ENCODE data around the gene HOXA5. TPM values are rescaled to one million over a fixed set of nuclear protein-coding genes. Genes with fewer than 3 reads are reported as not detected.

The HOXA5 gene
- total RNA-seq, 2 experiments from 2014 or later, result not detected

DNA sequence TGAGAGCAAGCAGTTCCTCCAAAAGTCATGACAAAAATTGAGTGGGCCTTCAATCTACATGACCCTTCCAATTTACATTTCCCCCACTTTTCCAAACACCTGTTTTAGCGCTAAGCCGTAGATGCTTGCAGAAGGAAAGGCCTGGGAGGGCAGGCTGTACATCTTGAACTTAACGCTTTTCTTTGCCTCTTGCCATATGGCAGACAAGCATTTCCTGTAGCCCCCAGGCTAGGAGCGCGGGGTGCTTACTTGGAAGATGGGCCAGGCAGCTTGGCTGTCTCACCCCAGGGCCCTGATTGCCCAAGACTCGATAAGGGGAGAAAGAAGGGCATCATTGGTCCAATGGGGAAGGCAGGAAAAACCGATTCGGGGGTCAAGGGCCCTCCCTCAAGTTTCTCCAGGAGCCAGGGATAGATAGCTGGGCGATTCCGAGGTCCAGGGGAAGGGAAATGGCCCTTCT lies 28.9 kb upstream of the HOXA5 start:
- Mint-ChIP-seq H3K4me3 (peak overlapping the region; percentile 37), H3K4me1 (peaks cover 8% of the 10 kb centered on the region), H3K9me3 (no peaks in the 10 kb centered on the region), H3K27ac (peak overlapping the region; percentile 51), H3K36me3 (ENCODE audit: low read depth) (peaks cover 8% of the 10 kb centered on the region), H3K27me3 (peaks cover 68% of the 10 kb centered on the region)
- DNase-seq, result no peak
- ChIA-PET CTCF (interaction anchor here (0.9 to 1.9 kb wide), 4 partner anchors 10 to 83 kb away, joined by 3 to 7 read pairs (median 4); no protein-coding TSS in a partner anchor), POLR2A (interaction anchor here (0.8 kb wide), 1 partner anchor 21 kb away, joined by 3 read pairs; no protein-coding TSS in a partner anchor)

DNA sequence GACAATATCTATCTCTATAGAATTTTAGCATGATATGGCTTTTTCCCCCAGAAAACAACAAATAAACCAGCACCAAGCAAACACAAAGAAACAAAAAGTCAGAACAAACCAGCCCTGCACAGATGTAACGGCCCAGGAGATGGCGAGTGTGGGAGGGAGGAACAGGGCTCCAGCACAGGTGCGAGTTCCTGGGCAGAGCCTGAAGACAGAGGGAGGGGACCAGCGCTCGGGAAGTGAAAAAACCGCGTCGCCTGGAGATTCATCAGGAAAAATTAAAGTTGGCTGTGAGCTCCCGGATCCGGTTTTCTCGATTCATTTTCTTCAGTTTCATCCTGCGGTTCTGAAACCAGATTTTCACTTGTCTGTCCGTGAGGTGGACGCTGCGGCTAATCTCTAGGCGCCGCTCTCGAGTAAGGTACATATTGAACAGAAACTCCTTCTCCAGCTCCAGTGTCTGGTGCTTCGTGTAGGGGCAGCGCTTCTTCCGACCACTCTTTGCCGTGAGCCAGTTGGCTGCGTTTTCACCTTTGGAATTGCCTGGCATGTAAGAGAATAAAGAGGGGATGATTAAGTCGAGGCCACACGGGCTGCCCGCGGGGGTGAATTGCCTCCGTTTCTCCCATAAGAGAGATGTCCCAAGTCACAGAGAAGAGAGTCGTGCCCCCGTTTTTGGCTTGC lies 28.3 kb upstream of the HOXA5 start:
- ChIA-PET CTCF (interaction anchor here (0.9 to 1.9 kb wide), 3 partner anchors 14 to 84 kb away, joined by 3 to 7 read pairs (median 3); no protein-coding TSS in a partner anchor), POLR2A (interaction anchor here (0.8 kb wide), 1 partner anchor 21 kb away, joined by 3 read pairs; no protein-coding TSS in a partner anchor)
- Mint-ChIP-seq H3K27me3 (peaks cover 69% of the 10 kb centered on the region), H3K4me3 (no peak overlapping the region), H3K9me3 (no peaks in the 10 kb centered on the region), H3K4me1 (peaks cover 8% of the 10 kb centered on the region), H3K36me3 (ENCODE audit: low read depth) (peaks cover 8% of the 10 kb centered on the region), H3K27ac (peak overlapping the region; percentile 77)
- no peak for DNase-seq

DNA sequence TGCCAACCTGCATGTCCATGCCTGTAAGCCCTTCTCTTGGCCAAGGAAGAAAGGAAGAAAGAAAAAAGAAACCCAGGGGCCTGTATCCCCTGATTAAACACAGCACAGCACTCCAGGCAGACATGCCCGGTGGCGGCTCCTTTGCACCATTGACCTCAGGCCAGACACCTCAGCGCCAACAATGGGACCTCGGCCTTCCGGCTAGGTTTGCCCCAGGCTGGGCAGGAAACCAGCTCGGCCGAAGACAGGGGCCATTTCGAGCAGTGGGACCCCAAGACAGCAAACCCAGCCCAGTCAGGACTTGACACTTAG lies 27.8 kb upstream of the HOXA5 start:
- peaks cover 67% of the 10 kb centered on the region for H3K27me3 Mint-ChIP-seq
- DNase-seq, result no peak
- H3K4me1 Mint-ChIP-seq, result peaks cover 8% of the 10 kb centered on the region
- H3K4me3 Mint-ChIP-seq, result no peak overlapping the region
- H3K36me3 Mint-ChIP-seq (ENCODE audit: low read depth), result peaks cover 8% of the 10 kb centered on the region
- ChIA-PET POLR2A (no interaction called here), CTCF (interaction anchor here (0.8 to 1.1 kb wide), 2 partner anchors 11 to 15 kb away, joined by 3 read pairs; no protein-coding TSS in a partner anchor)
- H3K27ac Mint-ChIP-seq, result peak overlapping the region; percentile 39
- H3K9me3 Mint-ChIP-seq, result no peaks in the 10 kb centered on the region

- Mint-ChIP-seq H3K4me1 (peaks cover 11% of the 10 kb centered on the region), H3K27me3 (peaks cover 70% of the 10 kb centered on the region), H3K9me3 (no peaks in the 10 kb centered on the region), H3K4me3 (no peak overlapping the region), H3K36me3 (ENCODE audit: low read depth) (peaks cover 8% of the 10 kb centered on the region), H3K27ac (no peak overlapping the region)
- no peak for DNase-seq
- ChIA-PET POLR2A (no interaction called here), CTCF (interaction anchor here (0.8 to 1.2 kb wide), 4 partner anchors 9 to 31 kb away, joined by 3 read pairs; no protein-coding TSS in a partner anchor)
These were observed 27.2 kb upstream of the HOXA5 start for GRCh38 chr7:27170426-27171324.

DNA sequence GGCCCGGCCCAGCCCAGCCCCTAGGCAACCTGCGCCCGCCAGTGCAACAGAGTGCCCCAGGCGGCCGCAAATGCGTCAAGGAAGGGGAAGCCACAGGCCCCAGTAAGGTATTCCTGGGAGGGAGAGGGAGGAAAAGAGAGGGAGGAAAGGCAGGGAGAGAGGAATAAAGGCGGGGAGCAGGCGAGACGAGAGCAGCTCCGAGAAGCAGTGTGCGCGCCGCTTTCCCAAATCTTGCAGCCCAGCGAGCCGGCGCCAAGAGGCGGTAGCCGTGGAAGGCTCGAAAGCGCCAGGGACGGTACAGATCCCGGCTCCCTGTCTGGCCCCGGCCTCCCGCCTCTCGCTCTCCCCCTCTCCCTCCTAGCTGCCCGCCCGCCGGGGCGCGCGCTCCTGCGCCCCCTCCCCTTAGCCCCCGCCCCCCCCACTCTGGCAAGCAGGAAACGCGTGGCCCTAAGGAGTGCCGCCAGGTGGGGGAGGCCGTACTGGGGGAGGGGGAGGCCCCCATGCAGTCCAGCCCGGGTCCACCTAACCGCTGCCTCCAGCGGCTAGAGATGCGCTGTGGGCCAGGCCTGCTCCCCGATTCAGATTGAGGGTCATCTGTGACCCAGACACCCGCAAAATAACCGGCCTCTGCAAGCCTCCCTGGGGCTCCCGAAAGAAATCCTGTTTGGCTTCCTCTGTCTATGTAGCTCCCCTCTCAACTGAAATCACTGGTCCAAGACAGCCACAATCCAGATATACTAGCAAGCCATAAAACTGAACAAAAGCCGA lies 26.4 kb upstream of the HOXA5 start:
- POLR2A ChIA-PET, result no interaction called here
- Mint-ChIP-seq H3K4me3 (no peak overlapping the region), H3K27ac (no peak overlapping the region), H3K36me3 (ENCODE audit: low read depth) (peaks cover 8% of the 10 kb centered on the region), H3K27me3 (peaks cover 68% of the 10 kb centered on the region), H3K4me1 (peaks cover 13% of the 10 kb centered on the region), H3K9me3 (no peaks in the 10 kb centered on the region)
- CTCF ChIA-PET, result interaction anchor here (0.6 to 1.6 kb wide), 5 partner anchors 10 to 32 kb away, joined by 3 to 7 read pairs (median 3); partner anchors contain the start of gene HOXA11
- DNase-seq, result no peak

- Mint-ChIP-seq H3K27me3 (peaks cover 75% of the 10 kb centered on the region), H3K9me3 (no peaks in the 10 kb centered on the region), H3K4me3 (peak overlapping the region; percentile 30), H3K36me3 (ENCODE audit: low read depth) (peaks cover 8% of the 10 kb centered on the region), H3K27ac (peak overlapping the region; percentile 13), H3K4me1 (peaks cover 13% of the 10 kb centered on the region)
- POLR2A ChIA-PET, result no interaction called here
- no peak for DNase-seq
- CTCF ChIA-PET, result interaction anchor here (0.9 to 1.6 kb wide), 5 partner anchors 11 to 31 kb away, joined by 3 to 7 read pairs (median 4); partner anchors contain the start of genes HOXA11, HOXA13 and HOXA7
These were observed 24.9 kb upstream of the HOXA5 start for GRCh38 chr7:27168265-27168947.

DNA sequence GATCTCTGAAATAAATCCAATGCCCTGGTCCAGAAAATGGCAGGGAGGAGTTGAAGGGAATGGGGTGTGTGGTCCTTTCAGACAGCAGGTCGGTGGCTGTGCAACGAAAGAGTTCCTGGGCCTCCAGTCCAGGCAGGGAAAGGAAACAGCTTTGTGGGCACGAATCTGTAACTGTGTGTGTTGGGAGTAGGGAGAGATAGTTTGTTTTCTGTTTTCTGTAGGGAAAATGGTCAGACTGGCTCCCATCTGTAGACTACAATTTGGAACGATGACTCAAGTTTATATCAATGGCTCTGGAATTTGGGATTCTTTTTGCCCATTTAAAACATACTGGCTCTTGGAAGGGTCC lies 24.4 kb upstream of the HOXA5 start:
- CTCF ChIA-PET, result interaction anchor here (1.2 to 1.6 kb wide), 2 partner anchors 12 to 13 kb away, joined by 3 to 6 read pairs; no protein-coding TSS in a partner anchor
- POLR2A ChIA-PET, result no interaction called here
- Mint-ChIP-seq H3K4me1 (peaks cover 13% of the 10 kb centered on the region), H3K27ac (peak overlapping the region; percentile 13), H3K36me3 (ENCODE audit: low read depth) (peaks cover 8% of the 10 kb centered on the region), H3K9me3 (no peaks in the 10 kb centered on the region), H3K27me3 (peaks cover 78% of the 10 kb centered on the region), H3K4me3 (no peak overlapping the region)
- DNase-seq, result no peak

- peak overlapping the region; percentile 39 for H3K4me3 Mint-ChIP-seq
- H3K36me3 Mint-ChIP-seq (ENCODE audit: low read depth), result peaks cover 6% of the 10 kb centered on the region
- H3K4me1 Mint-ChIP-seq, result peaks cover 10% of the 10 kb centered on the region
- no peaks in the 10 kb centered on the region for H3K9me3 Mint-ChIP-seq
- POLR2A ChIA-PET, result no interaction called here
- peaks cover 81% of the 10 kb centered on the region for H3K27me3 Mint-ChIP-seq
- peak overlapping the region; percentile 19 for H3K27ac Mint-ChIP-seq
- CTCF ChIA-PET, result interaction anchor here (1.0 to 1.9 kb wide), 6 partner anchors 10 to 76 kb away, joined by 3 to 6 read pairs (median 4); partner anchors contain the start of gene EVX1
- no peak for DNase-seq
These were observed 23.3 kb upstream of the HOXA5 start for GRCh38 chr7:27166531-27167505.

DNA sequence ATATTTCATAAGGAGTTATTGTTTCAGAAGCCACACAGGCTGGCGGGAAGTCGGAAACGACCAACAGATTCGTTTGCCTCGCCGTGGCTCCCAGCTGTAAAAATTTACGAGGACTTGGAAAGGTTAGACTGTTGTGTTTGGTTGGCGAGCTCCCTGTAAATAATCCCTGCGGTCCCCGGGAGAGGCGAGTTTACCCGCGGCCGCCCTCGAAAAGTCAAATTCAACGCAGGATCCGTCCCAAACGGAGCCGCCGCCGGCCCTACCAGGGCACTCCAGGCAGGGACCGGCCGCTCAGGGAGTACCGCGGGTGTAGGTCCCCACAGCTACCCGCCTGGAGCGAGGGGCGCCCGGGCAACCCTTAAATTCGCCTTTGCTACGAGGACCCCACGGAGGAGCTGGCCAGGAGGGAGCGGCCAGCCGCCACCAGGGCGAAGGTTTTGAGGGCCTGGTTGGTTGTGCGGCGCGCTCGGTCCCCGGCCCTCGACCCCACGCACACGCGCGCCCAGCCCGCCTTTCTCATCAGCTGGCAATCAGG lies 22.6 kb upstream of the HOXA5 start:
- no peak for DNase-seq
- peak overlapping the region; percentile 86 for H3K27ac Mint-ChIP-seq
- POLR2A ChIA-PET, result no interaction called here
- peaks cover 79% of the 10 kb centered on the region for H3K27me3 Mint-ChIP-seq
- H3K4me3 Mint-ChIP-seq, result peak overlapping the region; percentile 27
- H3K9me3 Mint-ChIP-seq, result no peaks in the 10 kb centered on the region
- peaks cover 9% of the 10 kb centered on the region for H3K4me1 Mint-ChIP-seq
- peaks cover 4% of the 10 kb centered on the region for H3K36me3 Mint-ChIP-seq (ENCODE audit: low read depth)
- CTCF ChIA-PET, result interaction anchor here (1.0 to 1.9 kb wide), 6 partner anchors 9 to 76 kb away, joined by 3 to 6 read pairs (median 4); partner anchors contain the start of gene EVX1

- Mint-ChIP-seq H3K27me3 (peaks cover 76% of the 10 kb centered on the region), H3K27ac (peak within 1 kb of the TSS; percentile 86), H3K9me3 (no peaks in the 10 kb centered on the region), H3K36me3 (ENCODE audit: low read depth) (peaks cover 4% of the 10 kb centered on the region), H3K4me3 (peak within 1 kb of the TSS; percentile 27), H3K4me1 (peaks cover 11% of the 10 kb centered on the region)
- POLR2A ChIA-PET, result no interaction called here
- no peak for DNase-seq
- CTCF ChIA-PET, result interaction anchor here (1.0 to 1.9 kb wide), 4 partner anchors 13 to 77 kb away, joined by 3 to 6 read pairs (median 4); partner anchors contain the start of gene EVX1
These were observed 21.9 kb upstream of the HOXA5 start, which contains the start of gene HOXA9 for GRCh38 chr7:27165089-27165995. TSS of gene HOXA9 (minus strand) at chr7:27165537. CDS start at chr7:27165457, 80 bp downstream.

All from activated CD4-positive, alpha-beta T cell treated with anti-CD3 and anti-CD28 coated beads, Interleukin-2, amount 10 ng/mL, durations not matched to agents 7 days and 5 days (primary cell).